Glutamatergic neuron (in vitro differentiated cells): Measurements from ENCODE around the gene ELOVL2. TPM values are rescaled to one million over a fixed set of nuclear protein-coding genes. Genes with fewer than 3 reads are reported as not detected.

ENCODE experiments used
- DNase-seq: peaks from one replicate; pipeline ENCODE4 v3.0.0; 2022
- H3K27ac Mint-ChIP-seq: one replicate; pipeline ENCODE4 v1.8.0; 2020; ENCODE audit warnings: mild to moderate bottlenecking, mixed read lengths, inconsistent platforms; ENCODE audit not compliant: unreplicated experiment
- H3K27me3 Mint-ChIP-seq: one replicate; pipeline ENCODE4 v1.8.0; 2020; ENCODE audit warnings: mild to moderate bottlenecking, moderate library complexity, mixed read lengths, inconsistent platforms; ENCODE audit not compliant: unreplicated experiment
- H3K36me3 Mint-ChIP-seq: one replicate; pipeline ENCODE4 v1.8.0; 2020; ENCODE audit warnings: mild to moderate bottlenecking, mixed read lengths, inconsistent platforms; ENCODE audit not compliant: unreplicated experiment
- H3K4me1 Mint-ChIP-seq: one replicate; pipeline ENCODE4 v1.8.0; 2020; ENCODE audit warnings: mild to moderate bottlenecking, low read depth, mixed read lengths, inconsistent platforms; ENCODE audit not compliant: unreplicated experiment
- H3K4me3 Mint-ChIP-seq: one replicate; pipeline ENCODE4 v1.8.0; 2020; ENCODE audit warnings: mild to moderate bottlenecking, mixed read lengths, inconsistent platforms; ENCODE audit not compliant: unreplicated experiment
- H3K9me3 Mint-ChIP-seq: one replicate; pipeline ENCODE4 v1.8.0; 2020; ENCODE audit warnings: mild to moderate bottlenecking, moderate library complexity, mixed read lengths, inconsistent platforms; ENCODE audit not compliant: unreplicated experiment
- CTCF ChIP-seq: fragments of 200-600 bp; sonication (generic); IDR thresholded peaks from one replicate; pipeline ENCODE4 v1.5.0; 2021; ENCODE audit not compliant: partially characterized antibody, unreplicated experiment
- total RNA-seq: library from RNA; stranded (reverse); fragmentation: NEBNext Ultra II Directional; extraction: Animal tissue kit (Norgen Biotek cat#: 25700); gene quantifications from one replicate; pipeline ENCODE4 v1.2.1, GENCODE V29; 2021; ENCODE audit not compliant: unreplicated experiment

The ELOVL2 gene
- total RNA-seq, 1 donor from 2014 or later = 10.6 TPM

GRCh38 chr6:11076540-11076939 is 32.4 kb upstream of the ELOVL2 start:
- Mint-ChIP-seq H3K36me3 (no peaks in the 10 kb centered on the region), H3K27ac (no peak overlapping the region), H3K9me3 (no peaks in the 10 kb centered on the region), H3K27me3 (no peaks in the 10 kb centered on the region), H3K4me1 (no peaks in the 10 kb centered on the region), H3K4me3 (no peak overlapping the region)
- TF ChIP-seq CTCF = no peak
- DNase-seq = no peak

GRCh38 chr6:11072101-11072500 is 28.0 kb upstream of the ELOVL2 start:
- no peak overlapping the region for H3K4me3 Mint-ChIP-seq

GRCh38 chr6:11069760-11070159 is 25.7 kb upstream of the ELOVL2 start:
- TF ChIP-seq CTCF = no peak
- Mint-ChIP-seq H3K36me3 (no peaks in the 10 kb centered on the region), H3K4me3 (no peak overlapping the region), H3K27me3 (peaks cover 1% of the 10 kb centered on the region), H3K9me3 (peaks cover 2% of the 10 kb centered on the region), H3K4me1 (peaks cover 4% of the 10 kb centered on the region), H3K27ac (no peak overlapping the region)
- DNase-seq = no peak

More at GRCh38 chr6:11072101-11072500, 28.0 kb upstream of the ELOVL2 start:
- DNase-seq = no peak
- peaks cover 2% of the 10 kb centered on the region for H3K9me3 Mint-ChIP-seq
- no peaks in the 10 kb centered on the region for H3K4me1 Mint-ChIP-seq
- no peaks in the 10 kb centered on the region for H3K36me3 Mint-ChIP-seq
- TF ChIP-seq CTCF = no peak
- H3K27me3 Mint-ChIP-seq = no peaks in the 10 kb centered on the region
- H3K27ac Mint-ChIP-seq = no peak overlapping the region

DNA sequence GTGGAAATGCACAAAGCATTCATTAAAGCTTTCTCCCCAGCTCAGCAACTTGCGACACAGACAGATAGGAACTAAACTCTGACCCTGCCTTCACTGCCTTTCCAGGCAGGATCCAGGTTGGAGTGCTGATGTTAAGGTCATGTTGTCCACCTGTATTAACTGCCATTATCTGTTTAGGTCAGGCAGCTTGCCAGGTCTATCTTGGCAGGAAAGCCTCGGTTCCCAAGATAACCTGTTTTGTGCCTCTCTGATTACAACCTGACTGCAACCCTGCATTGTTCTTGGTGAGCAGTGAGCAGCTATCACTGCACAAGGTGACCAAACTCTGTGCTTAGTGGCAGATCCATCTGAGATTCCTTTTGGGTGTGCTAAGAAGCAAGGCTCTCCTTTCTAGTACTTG is 23.2 kb upstream of the ELOVL2 start:
- Mint-ChIP-seq H3K4me1 (peaks cover 4% of the 10 kb centered on the region), H3K27me3 (peaks cover 1% of the 10 kb centered on the region)

More for the DNA sequence above, 23.2 kb upstream of the ELOVL2 start:
- Mint-ChIP-seq H3K9me3 (peaks cover 2% of the 10 kb centered on the region), H3K27ac (no peak overlapping the region), H3K4me3 (no peak overlapping the region), H3K36me3 (no peaks in the 10 kb centered on the region)
- TF ChIP-seq CTCF = no peak
- no peak for DNase-seq
